Measurements from ENCODE around the gene PIK3R1. TPM values are rescaled to one million over a fixed set of nuclear protein-coding genes. Genes with fewer than 3 reads are reported as not detected.

PIK3R1 gene
- total RNA-seq, 2 donors from 2014 or later = 29.8 to 30.2 TPM

GRCh38 chr5:68250661-68251298, 35.2 kb downstream of the PIK3R1 start:
- Histone ChIP-seq H3K36me3 (ENCODE audit: control insufficient read depth, insufficient read depth, low read length) (no peaks in the 10 kb centered on the region), H3K27ac (ENCODE audit: low read depth, low read length) (no peak overlapping the region), H3K9ac (ENCODE audit: extremely low read depth, low read length, poor library complexity, severe bottlenecking) (no peak overlapping the region), H3K4me1 (ENCODE audit: control insufficient read depth, insufficient read depth, low read length) (peaks cover 19% of the 10 kb centered on the region), H3K4me3 (ENCODE audit: low read length) (peak overlapping the region; percentile 24), H3K9me3 (ENCODE audit: control insufficient read depth, low read length) (no peaks in the 10 kb centered on the region), H3K27me3 (ENCODE audit: control insufficient read depth, insufficient read depth, low read length, poor library complexity, severe bottlenecking) (no peaks in the 10 kb centered on the region)
- H3K4me1 Mint-ChIP-seq = peaks cover 47% of the 10 kb centered on the region
- H3K4me3 Mint-ChIP-seq = peak overlapping the region; percentile 8
- H3K27ac Mint-ChIP-seq = peak overlapping the region; percentile 56
- DNase-seq = no peak
- peaks cover 3% of the 10 kb centered on the region for H3K36me3 Mint-ChIP-seq (ENCODE audit: low read depth)
- WGBS, 2 experiments (ENCODE audit: insufficient coverage in 1 of 2, insufficient read length in 1 of 2) = 37 to 80% methylated on average over 3 to 5 of the region's 5 CpGs
- no peaks in the 10 kb centered on the region for H3K9me3 Mint-ChIP-seq
- no peaks in the 10 kb centered on the region for H3K27me3 Mint-ChIP-seq (ENCODE audit: insufficient read depth)
- TF ChIP-seq CTCF (conservative IDR thresholded peaks at IDR 0.05) = no peak

GRCh38 chr5:68251386-68251785, 35.8 kb downstream of the PIK3R1 start:
- Histone ChIP-seq H3K36me3 (ENCODE audit: control insufficient read depth, insufficient read depth, low read length) (no peaks in the 10 kb centered on the region), H3K9me3 (ENCODE audit: control insufficient read depth, low read length) (no peaks in the 10 kb centered on the region), H3K4me3 (ENCODE audit: low read length) (no peak overlapping the region), H3K4me1 (ENCODE audit: control insufficient read depth, insufficient read depth, low read length) (peaks cover 19% of the 10 kb centered on the region), H3K9ac (ENCODE audit: extremely low read depth, low read length, poor library complexity, severe bottlenecking) (no peak overlapping the region), H3K27me3 (ENCODE audit: control insufficient read depth, insufficient read depth, low read length, poor library complexity, severe bottlenecking) (no peaks in the 10 kb centered on the region), H3K27ac (ENCODE audit: low read depth, low read length) (no peak overlapping the region)
- peak overlapping the region; percentile 18 for H3K4me3 Mint-ChIP-seq
- H3K9me3 Mint-ChIP-seq = no peaks in the 10 kb centered on the region
- TF ChIP-seq CTCF (conservative IDR thresholded peaks at IDR 0.05) = no peak
- WGBS, 2 experiments (ENCODE audit: insufficient coverage in 1 of 2, insufficient read length in 1 of 2) = 30 to 35% methylated on average over 2 to 4 of the region's 4 CpGs
- peak overlapping the region; percentile 28 for H3K27ac Mint-ChIP-seq
- H3K27me3 Mint-ChIP-seq (ENCODE audit: insufficient read depth) = no peaks in the 10 kb centered on the region
- peaks cover 47% of the 10 kb centered on the region for H3K4me1 Mint-ChIP-seq
- peaks cover 3% of the 10 kb centered on the region for H3K36me3 Mint-ChIP-seq (ENCODE audit: low read depth)
- DNase-seq = peak; percentile 65

- H3K4me1 ChIP-seq (ENCODE audit: control insufficient read depth, insufficient read depth, low read length) = peaks cover 19% of the 10 kb centered on the region
- H3K27me3 ChIP-seq (ENCODE audit: control insufficient read depth, insufficient read depth, low read length, poor library complexity, severe bottlenecking) = no peaks in the 10 kb centered on the region
- H3K27ac Mint-ChIP-seq = peak overlapping the region; percentile 28
- H3K9me3 Mint-ChIP-seq = no peaks in the 10 kb centered on the region
- peaks cover 47% of the 10 kb centered on the region for H3K4me1 Mint-ChIP-seq
- H3K36me3 Mint-ChIP-seq (ENCODE audit: low read depth) = no peaks in the 10 kb centered on the region
- TF ChIP-seq CTCF (conservative IDR thresholded peaks at IDR 0.05) = no peak
- peak; percentile 57 for DNase-seq
- no peak overlapping the region for H3K4me3 ChIP-seq (ENCODE audit: low read length)
- peak overlapping the region; percentile 18 for H3K4me3 Mint-ChIP-seq
- H3K36me3 ChIP-seq (ENCODE audit: control insufficient read depth, insufficient read depth, low read length) = no peaks in the 10 kb centered on the region
- no peak overlapping the region for H3K9ac ChIP-seq (ENCODE audit: extremely low read depth, low read length, poor library complexity, severe bottlenecking)
- WGBS, 2 experiments (ENCODE audit: insufficient coverage in 1 of 2, insufficient read length in 1 of 2) = 80 to 94% methylated on average over 5 to 6 of the region's 6 CpGs
- H3K27me3 Mint-ChIP-seq (ENCODE audit: insufficient read depth) = no peaks in the 10 kb centered on the region
- no peak overlapping the region for H3K27ac ChIP-seq (ENCODE audit: low read depth, low read length)
- no peaks in the 10 kb centered on the region for H3K9me3 ChIP-seq (ENCODE audit: control insufficient read depth, low read length)
These were observed 36.4 kb downstream of the PIK3R1 start for GRCh38 chr5:68251804-68252522.
